A673 (cell line): ENCODE results near the gene TRIP10. TPM values are rescaled to one million over a fixed set of nuclear protein-coding genes. Genes with fewer than 3 reads are reported as not detected.
A peak's percentile ranks its signal among the peaks of the same experiment; 100 is the strongest.

Experiments used
- BruUV-seq: library from RNA; stranded (reverse); fragments of 400-500 nt; replicated peaks from 2 replicates; lab custom pipeline; 2021; lab: Mats Ljungman, UMichigan
- CTCF ChIA-PET: fragments of 300-600 bp; sonication (Branson Sonifier 250); formaldehyde crosslinking; loops from one replicate; lab custom pipeline; 2022; ENCODE audit warnings: antibody characterized with exemption; lab: Charles Lee
- POLR2A ChIA-PET: fragments of 300-600 bp; sonication (Branson Sonifier 250); formaldehyde crosslinking; loops from one replicate; lab custom pipeline; 2022; ENCODE audit warnings: antibody characterized with exemption; ENCODE audit not compliant: low non-redundant PET; lab: Charles Lee
- DNase-seq: peaks from one replicate; pipeline ENCODE4 v3.0.0-alpha.2; 2015; ENCODE audit warnings: low spot score
- H3K27ac ChIP-seq: fragments of 200-600 bp; sonication (generic); 2 replicates; pipeline ENCODE4 v1.5.1; 2016; ENCODE audit warnings: mixed run types, low read depth, mild to moderate bottlenecking, mixed read lengths, antibody characterized with exemption, low read length; ENCODE audit not compliant: poor library complexity, severe bottlenecking
- H3K27me3 ChIP-seq: fragments of 200-600 bp; sonication (generic); replicated peaks from 2 replicates; pipeline ENCODE4 v1.6.1; 2017; ENCODE audit warnings: mixed run types, low read depth, mild to moderate bottlenecking, mixed read lengths, antibody characterized with exemption, low read length; ENCODE audit not compliant: insufficient read depth, poor library complexity
- H3K36me3 ChIP-seq: fragments of 200-600 bp; sonication (generic); 2 replicates; pipeline ENCODE4 v1.6.1; 2016; ENCODE audit warnings: mixed run types, mild to moderate bottlenecking, mixed read lengths, antibody characterized with exemption, low read length; ENCODE audit not compliant: insufficient read depth, poor library complexity, severe bottlenecking
- H3K4me1 ChIP-seq: fragments of 200-600 bp; sonication (generic); 2 replicates; pipeline ENCODE4 v1.6.1; 2017; ENCODE audit warnings: mixed run types, mild to moderate bottlenecking, mixed read lengths, antibody characterized with exemption, low read length; ENCODE audit not compliant: insufficient read depth, poor library complexity, severe bottlenecking
- H3K4me3 ChIP-seq: fragments of 200-600 bp; sonication (generic); 2 replicates; pipeline ENCODE4 v1.5.1; 2016; ENCODE audit warnings: low read depth, mixed run types, mild to moderate bottlenecking, mixed read lengths, low read length; ENCODE audit not compliant: poor library complexity, severe bottlenecking
- H3K9me3 ChIP-seq: fragments of 200-600 bp; sonication (generic); 2 replicates; pipeline ENCODE4 v1.6.1; 2016; ENCODE audit warnings: mixed run types, low read depth, mild to moderate bottlenecking, mixed read lengths, antibody characterized with exemption, low read length; ENCODE audit not compliant: poor library complexity, severe bottlenecking
- CTCF ChIP-seq: fragments of 300-800, 200-600 bp; sonication (generic); conservative IDR thresholded peaks from 2 replicates; pipeline ENCODE4 v1.5.1; 2017; ENCODE audit warnings: low read depth, mild to moderate bottlenecking, antibody characterized with exemption, low read length, moderate library complexity, mixed read lengths
- EZH2 ChIP-seq: fragments of 200-600 bp; sonication (generic); IDR thresholded peaks from 2 replicates; pipeline ENCODE4 v1.6.1; 2017; ENCODE audit warnings: borderline replicate concordance, low read depth, mild to moderate bottlenecking, mixed read lengths, antibody characterized with exemption, low read length; ENCODE audit not compliant: poor library complexity, severe bottlenecking
- intact Hi-C: fragments of 100-400 bp; cut with micrococcal nuclease; formaldehyde crosslinking; loops from one replicate; pipeline ENCODE4 v1.10.0; 2022; ENCODE audit not compliant: unreplicated experiment
- total RNA-seq: library from RNA; stranded (reverse); gene quantifications from 2 replicates; pipeline ENCODE4 v1.2.3, GENCODE V29; 2021

Gene TRIP10
- total RNA-seq, 1 experiment from 2014 or later = 70.2 TPM

- Histone ChIP-seq H3K27me3 (no peaks in the 10 kb centered on the region), H3K4me3 (no peak overlapping the region), H3K4me1 (peaks cover 4% of the 10 kb centered on the region), H3K36me3 (no peaks in the 10 kb centered on the region), H3K27ac (no peak overlapping the region), H3K9me3 (no peaks in the 10 kb centered on the region)
- POLR2A ChIA-PET = no interaction called here
- CTCF ChIA-PET = no interaction called here
- peak; percentile 34 for DNase-seq
- intact Hi-C loops = no loop called here
- TF ChIP-seq CTCF (no peak), EZH2 (no peak)
- no TSS peak for BruUV-seq
Observed at GRCh38 chr19:6723108-6723618, 16.3 kb upstream of the TRIP10 start.

GRCh38 chr19:6723738-6724137, 15.7 kb upstream of the TRIP10 start:
- Histone ChIP-seq H3K4me1 (peaks cover 4% of the 10 kb centered on the region), H3K27ac (no peak overlapping the region), H3K4me3 (no peak overlapping the region), H3K9me3 (no peaks in the 10 kb centered on the region), H3K27me3 (no peaks in the 10 kb centered on the region), H3K36me3 (no peaks in the 10 kb centered on the region)
- TF ChIP-seq EZH2 = no peak
- TF ChIP-seq CTCF = no peak
- CTCF ChIA-PET = no interaction called here
- no peak for DNase-seq
- POLR2A ChIA-PET = no interaction called here
- intact Hi-C loops = no loop called here
- no TSS peak for BruUV-seq

- CTCF ChIA-PET = no interaction called here
- DNase-seq = no peak
- peaks cover 4% of the 10 kb centered on the region for H3K4me1 ChIP-seq
- BruUV-seq = no TSS peak
- intact Hi-C loops = no loop called here
- no peak overlapping the region for H3K4me3 ChIP-seq
- no peak for TF ChIP-seq EZH2
- no peak for TF ChIP-seq CTCF
- POLR2A ChIA-PET = no interaction called here
- H3K9me3 ChIP-seq = no peaks in the 10 kb centered on the region
- H3K27me3 ChIP-seq = no peaks in the 10 kb centered on the region
- no peaks in the 10 kb centered on the region for H3K36me3 ChIP-seq
- H3K27ac ChIP-seq = no peak overlapping the region
Observed at GRCh38 chr19:6724631-6725492, 14.6 kb upstream of the TRIP10 start.
